Hepatocyte (in vitro differentiated cells): ENCODE measurements around the gene ZNF492. TPM values are rescaled to one million over a fixed set of nuclear protein-coding genes. Genes with fewer than 3 reads are reported as not detected.

Experiments
- DNase-seq: peaks from one replicate; pipeline ENCODE4 v3.0.0-alpha.2; 2016; ENCODE audit warnings: low spot score
- H2AFZ ChIP-seq: fragments of 200-600 bp; sonication (generic); 2 replicates; pipeline ENCODE4 v1.6.0; 2016; ENCODE audit warnings: antibody characterized with exemption, mild to moderate bottlenecking
- H3K27ac ChIP-seq: fragments of 200-600 bp; sonication (generic); 2 replicates; pipeline ENCODE4 v1.5.1; 2016; ENCODE audit warnings: mild to moderate bottlenecking
- H3K27me3 ChIP-seq: fragments of 200-600 bp; sonication (generic); 2 replicates; pipeline ENCODE4 v1.6.1; 2016
- H3K36me3 ChIP-seq: fragments of 200-600 bp; sonication (generic); replicated peaks from 2 replicates; pipeline ENCODE4 v1.5.1; 2016; ENCODE audit warnings: low read depth; ENCODE audit not compliant: insufficient read depth
- H3K4me1 ChIP-seq: fragments of 200-600 bp; sonication (generic); 2 replicates; pipeline ENCODE4 v1.5.1; 2016; ENCODE audit warnings: mild to moderate bottlenecking, moderate library complexity; ENCODE audit not compliant: insufficient read depth
- H3K4me2 ChIP-seq: fragments of 200-600 bp; sonication (generic); 2 replicates; pipeline ENCODE4 v1.6.0; 2016
- H3K4me3 ChIP-seq: fragments of 200-600 bp; sonication (generic); 2 replicates; pipeline ENCODE4 v1.5.1; 2016; ENCODE audit warnings: mild to moderate bottlenecking
- H3K79me2 ChIP-seq: fragments of 200-600 bp; sonication (generic); 2 replicates; pipeline ENCODE4 v1.6.0; 2017; ENCODE audit warnings: mild to moderate bottlenecking
- H3K9me2 ChIP-seq: fragments of 200-600 bp; sonication (generic); replicated peaks from 2 replicates; pipeline ENCODE4 v1.6.0; 2017; ENCODE audit warnings: mild to moderate bottlenecking; ENCODE audit not compliant: insufficient read depth
- H3K9me3 ChIP-seq: fragments of 200-600 bp; sonication (generic); 2 replicates; pipeline ENCODE4 v1.5.1; 2016; ENCODE audit warnings: low read depth, mild to moderate bottlenecking
- H4K20me1 ChIP-seq: fragments of 200-600 bp; sonication (generic); 2 replicates; pipeline ENCODE4 v1.6.0; 2016; ENCODE audit warnings: mild to moderate bottlenecking; ENCODE audit not compliant: insufficient read depth, poor library complexity, severe bottlenecking
- EZH2 ChIP-seq: fragments of 200-600 bp; sonication (generic); IDR thresholded peaks from 2 replicates; pipeline ENCODE4 v1.6.1; 2016; ENCODE audit warnings: antibody characterized with exemption, mild to moderate bottlenecking, borderline replicate concordance
- EZH2phosphoT487 ChIP-seq: fragments of 200-600 bp; sonication (generic); IDR thresholded peaks from one replicate; pipeline ENCODE4 v1.6.1; 2018; ENCODE audit warnings: antibody characterized with exemption, mild to moderate bottlenecking, low read depth, moderate library complexity; ENCODE audit not compliant: unreplicated experiment, severe bottlenecking
- WGBS: methylation state at CpG from one replicate; pipeline ENCODE4 v1.1.6; 2016; ENCODE audit warnings: low lambda C conversion rate; ENCODE audit errors: missing lambda C conversion rate; 5-methylcytosine and 5-hydroxymethylcytosine counted together
- polyA plus RNA-seq: library from polyadenylated mRNA; unstranded; fragments of >200 nt; fragmentation: Nextera tagmentation; extraction: Ambion mirVana; gene quantifications from 2 replicates; pipeline ENCODE4 v1.2.1, GENCODE V29; 2016
- total RNA-seq: library from RNA; depleted of rRNA; stranded (reverse); fragments of >200 nt; gene quantifications from 2 replicates; pipeline ENCODE4 v1.2.3, GENCODE V29; 2014
- TF ChIP-seq, protein P1 (sequence below): fragments of 200-600 bp; sonication (generic); IDR thresholded peaks from 2 replicates; pipeline ENCODE4 v1.5.1; 2016; ENCODE audit warnings: antibody characterized with exemption, mild to moderate bottlenecking; ENCODE audit not compliant: poor library complexity

The ZNF492 gene
- total and polyA plus RNA-seq, 2 experiments from 2014 or later, result not detected

- H4K20me1 ChIP-seq, result no peaks in the 10 kb centered on the region
- TF ChIP-seq EZH2 (no peak), EZH2phosphoT487 (no peak)
- TF ChIP-seq, protein P1, sequence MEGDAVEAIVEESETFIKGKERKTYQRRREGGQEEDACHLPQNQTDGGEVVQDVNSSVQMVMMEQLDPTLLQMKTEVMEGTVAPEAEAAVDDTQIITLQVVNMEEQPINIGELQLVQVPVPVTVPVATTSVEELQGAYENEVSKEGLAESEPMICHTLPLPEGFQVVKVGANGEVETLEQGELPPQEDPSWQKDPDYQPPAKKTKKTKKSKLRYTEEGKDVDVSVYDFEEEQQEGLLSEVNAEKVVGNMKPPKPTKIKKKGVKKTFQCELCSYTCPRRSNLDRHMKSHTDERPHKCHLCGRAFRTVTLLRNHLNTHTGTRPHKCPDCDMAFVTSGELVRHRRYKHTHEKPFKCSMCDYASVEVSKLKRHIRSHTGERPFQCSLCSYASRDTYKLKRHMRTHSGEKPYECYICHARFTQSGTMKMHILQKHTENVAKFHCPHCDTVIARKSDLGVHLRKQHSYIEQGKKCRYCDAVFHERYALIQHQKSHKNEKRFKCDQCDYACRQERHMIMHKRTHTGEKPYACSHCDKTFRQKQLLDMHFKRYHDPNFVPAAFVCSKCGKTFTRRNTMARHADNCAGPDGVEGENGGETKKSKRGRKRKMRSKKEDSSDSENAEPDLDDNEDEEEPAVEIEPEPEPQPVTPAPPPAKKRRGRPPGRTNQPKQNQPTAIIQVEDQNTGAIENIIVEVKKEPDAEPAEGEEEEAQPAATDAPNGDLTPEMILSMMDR, result no peak
- no peak for DNase-seq
- no peaks in the 10 kb centered on the region for H3K9me3 ChIP-seq
- no peak overlapping the region for H2AFZ ChIP-seq
- 84% methylated on average over 9 of the region's 12 CpGs for WGBS
- H3K4me1 ChIP-seq, result no peaks in the 10 kb centered on the region
- no peak overlapping the region for H3K27ac ChIP-seq
- no peaks in the 10 kb centered on the region for H3K36me3 ChIP-seq
- H3K4me2 ChIP-seq, result no peak overlapping the region
- H3K9me2 ChIP-seq, result no peaks in the 10 kb centered on the region
- no peaks in the 10 kb centered on the region for H3K79me2 ChIP-seq
- H3K27me3 ChIP-seq, result no peaks in the 10 kb centered on the region
- H3K4me3 ChIP-seq, result no peak overlapping the region
These were observed 32.1 kb upstream of the ZNF492 start for GRCh38 chr19:22601906-22602630.

DNA sequence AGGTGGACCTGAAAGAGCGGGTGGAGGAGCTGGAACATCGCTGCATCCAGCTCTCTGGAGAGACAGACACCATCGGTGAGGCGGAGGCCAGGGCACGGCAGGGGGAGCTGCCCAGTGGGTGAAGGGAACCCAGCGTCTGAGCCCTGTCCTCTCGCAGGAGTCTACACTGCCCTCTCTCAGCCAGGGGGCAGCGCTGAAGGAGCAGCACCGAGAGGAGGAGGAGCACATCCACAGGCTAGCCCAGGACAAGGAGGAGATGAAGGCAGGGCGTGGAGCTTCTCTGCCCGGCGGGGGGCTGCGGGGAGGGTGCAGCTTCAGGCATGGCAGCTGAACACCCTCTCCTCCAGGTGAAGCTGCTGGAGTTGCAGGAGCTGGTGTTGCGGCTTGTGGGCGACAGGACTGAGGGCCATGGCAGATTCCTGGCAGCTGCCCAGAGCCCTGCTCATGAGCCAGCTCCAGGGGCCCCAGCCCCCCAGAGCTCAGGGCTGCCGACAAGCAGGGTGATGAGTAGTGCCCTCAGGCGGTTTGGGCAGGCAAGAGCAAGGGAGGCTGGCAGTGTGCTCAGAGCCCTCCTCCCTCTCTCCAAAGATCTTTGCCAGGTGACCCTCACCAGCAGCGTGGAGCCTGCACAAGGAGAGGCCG, 31.4 kb upstream of the ZNF492 start:
- Histone ChIP-seq H2AFZ (no peak overlapping the region), H3K9me2 (no peaks in the 10 kb centered on the region), H4K20me1 (no peaks in the 10 kb centered on the region), H3K4me2 (no peak overlapping the region), H3K27me3 (no peaks in the 10 kb centered on the region), H3K4me3 (no peak overlapping the region), H3K79me2 (no peaks in the 10 kb centered on the region), H3K36me3 (no peaks in the 10 kb centered on the region), H3K27ac (no peak overlapping the region), H3K9me3 (no peaks in the 10 kb centered on the region), H3K4me1 (no peaks in the 10 kb centered on the region)
- TF ChIP-seq EZH2phosphoT487 (no peak), EZH2 (no peak)
- TF ChIP-seq, protein P1, result no peak
- WGBS, result 83% methylated on average over 18 of the region's 19 CpGs
- DNase-seq, result no peak

DNA sequence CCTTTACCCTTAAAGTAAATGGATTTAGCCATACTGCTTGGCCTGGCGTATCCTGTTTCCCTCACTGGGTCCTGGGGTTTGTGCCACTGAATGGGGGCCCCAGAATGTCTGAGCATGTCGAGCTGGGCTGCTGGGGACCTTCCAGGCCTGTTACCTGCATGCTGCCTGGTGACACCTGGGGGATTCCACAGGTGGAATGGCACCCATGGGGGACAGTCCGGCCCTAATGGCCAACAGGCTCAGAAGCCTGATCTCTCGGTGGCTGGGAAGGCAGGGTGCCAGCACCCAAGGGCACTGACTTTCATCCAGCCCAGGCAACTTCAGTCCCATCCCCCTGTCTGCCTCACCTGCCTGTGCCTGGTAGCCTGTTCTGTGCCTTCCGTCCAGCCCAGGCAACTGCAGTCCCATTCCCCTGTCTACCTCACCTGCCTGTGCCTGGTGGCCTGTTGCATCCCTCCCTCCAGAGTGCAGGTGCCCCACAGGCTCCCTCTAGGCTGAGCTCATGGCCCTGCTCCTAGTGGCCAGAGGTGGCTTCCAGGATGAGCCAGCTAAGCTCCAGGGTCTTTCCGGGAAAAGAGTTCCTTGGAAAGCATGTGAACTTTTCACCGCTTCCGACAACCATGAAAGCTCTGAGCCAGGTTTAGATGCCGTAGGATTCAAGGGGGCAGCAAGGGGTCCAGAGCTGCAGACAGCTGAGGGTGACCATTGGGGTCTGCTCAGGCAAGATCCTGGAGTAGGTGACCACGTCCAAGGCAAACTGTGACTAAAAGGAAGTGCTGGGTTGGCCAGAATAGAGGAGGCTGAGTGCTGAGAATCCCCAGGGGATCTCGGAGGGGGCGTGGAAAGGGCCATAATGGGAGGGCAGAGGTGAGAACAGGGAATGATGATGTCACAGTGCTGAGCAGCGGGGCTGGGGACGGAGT, 30.3 kb upstream of the ZNF492 start:
- H3K9me3 ChIP-seq, result no peaks in the 10 kb centered on the region
- TF ChIP-seq, protein P1, result no peak
- TF ChIP-seq EZH2phosphoT487, result no peak
- H3K36me3 ChIP-seq, result no peaks in the 10 kb centered on the region
- H3K4me1 ChIP-seq, result no peaks in the 10 kb centered on the region
- no peak overlapping the region for H3K4me3 ChIP-seq
- no peak overlapping the region for H3K4me2 ChIP-seq
- H3K79me2 ChIP-seq, result no peaks in the 10 kb centered on the region
- no peak overlapping the region for H3K27ac ChIP-seq
- H3K27me3 ChIP-seq, result no peaks in the 10 kb centered on the region
- H2AFZ ChIP-seq, result no peak overlapping the region
- WGBS, result 74% methylated on average over 14 of the region's 14 CpGs
- H3K9me2 ChIP-seq, result no peaks in the 10 kb centered on the region
- no peaks in the 10 kb centered on the region for H4K20me1 ChIP-seq
- DNase-seq, result no peak
